ENCODE results near the gene RAB7A. TPM values are rescaled to one million over a fixed set of nuclear protein-coding genes. Genes with fewer than 3 reads are reported as not detected.

RAB7A gene
- total RNA-seq, 2 experiments from 2014 or later, result 297 to 534 TPM

- ATAC-seq (no peak), DNase-seq (no peak)
- Mint-ChIP-seq H3K36me3 (ENCODE audit: low read depth) (no peaks in the 10 kb centered on the region), H3K4me3 (no peak overlapping the region), H3K4me1 (peaks cover 20% of the 10 kb centered on the region), H3K27ac (no peak overlapping the region), H3K9me3 (ENCODE audit: low read depth) (no peaks in the 10 kb centered on the region), H3K27me3 (no peaks in the 10 kb centered on the region)
- ChIA-PET CTCF (interaction anchor here (0.7 kb wide), 1 partner anchor 142 kb away, joined by 3 read pairs; no protein-coding TSS in a partner anchor), POLR2A (no interaction called here)
- intact Hi-C loops (cut with DNase I, micrococcal nuclease), result no loop called here
Measured at GRCh38 chr3:128841926-128842920, 116.2 kb downstream of the RAB7A start.

GRCh38 chr3:128844502-128844901, 118.5 kb downstream of the RAB7A start:
- DNase-seq (no peak), ATAC-seq (no peak)
- no peak overlapping the region for H3K4me3 Mint-ChIP-seq
- intact Hi-C loops (cut with DNase I, micrococcal nuclease), result no loop called here
- H3K27me3 Mint-ChIP-seq, result no peaks in the 10 kb centered on the region
- H3K27ac Mint-ChIP-seq, result no peak overlapping the region
- H3K4me1 Mint-ChIP-seq, result peaks cover 20% of the 10 kb centered on the region
- no peaks in the 10 kb centered on the region for H3K36me3 Mint-ChIP-seq (ENCODE audit: low read depth)
- POLR2A ChIA-PET, result no interaction called here
- CTCF ChIA-PET, result interaction anchor here (0.7 kb wide), 1 partner anchor 127 kb away, joined by 4 read pairs; no protein-coding TSS in a partner anchor
- H3K9me3 Mint-ChIP-seq (ENCODE audit: low read depth), result no peaks in the 10 kb centered on the region

GRCh38 chr3:128845119-128845777, 119.3 kb downstream of the RAB7A start:
- Mint-ChIP-seq H3K36me3 (ENCODE audit: low read depth) (no peaks in the 10 kb centered on the region), H3K9me3 (ENCODE audit: low read depth) (no peaks in the 10 kb centered on the region), H3K27me3 (no peaks in the 10 kb centered on the region), H3K27ac (peak overlapping the region; percentile 95), H3K4me3 (peak overlapping the region; percentile 62), H3K4me1 (peaks cover 20% of the 10 kb centered on the region)
- intact Hi-C loops (cut with DNase I, micrococcal nuclease), result no loop called here
- POLR2A ChIA-PET, result no interaction called here
- no peak for DNase-seq
- ATAC-seq, result no peak
- CTCF ChIA-PET, result interaction anchor here (0.6 to 3.5 kb wide), 20 partner anchors 11 to 316 kb away, joined by 3 to 23 read pairs (median 4); no protein-coding TSS in a partner anchor

GRCh38 chr3:128845778-128846485, 119.9 kb downstream of the RAB7A start:
- CTCF ChIA-PET, result interaction anchor here (0.6 to 3.5 kb wide), 23 partner anchors 10 to 341 kb away, joined by 3 to 23 read pairs (median 4); no protein-coding TSS in a partner anchor
- intact Hi-C loops (cut with DNase I, micrococcal nuclease), result loop anchor here (1.0 to 2.0 kb wide), 5 partner anchors 33 to 229 kb away; partner anchors contain the start of genes ACAD9 (in 1 of the 2) and RPN1 (in 1 of the 2)
- ATAC-seq, result peak; percentile 84

GRCh38 chr3:128846486-128846891, 120.5 kb downstream of the RAB7A start:
- no peaks in the 10 kb centered on the region for H3K27me3 Mint-ChIP-seq
- peak overlapping the region; percentile 95 for H3K27ac Mint-ChIP-seq
- peak; percentile 61 for DNase-seq
- CTCF ChIA-PET, result interaction anchor here (0.6 to 3.5 kb wide), 17 partner anchors 10 to 340 kb away, joined by 3 to 23 read pairs (median 4); no protein-coding TSS in a partner anchor
- ATAC-seq, result peak; percentile 40
- H3K36me3 Mint-ChIP-seq (ENCODE audit: low read depth), result no peaks in the 10 kb centered on the region
- H3K4me1 Mint-ChIP-seq, result peaks cover 20% of the 10 kb centered on the region
- intact Hi-C loops (cut with DNase I, micrococcal nuclease), result loop anchor here (1.0 to 2.0 kb wide), 5 partner anchors 33 to 229 kb away; partner anchors contain the start of genes ACAD9 (in 1 of the 2) and RPN1 (in 1 of the 2)
- POLR2A ChIA-PET, result no interaction called here
- H3K9me3 Mint-ChIP-seq (ENCODE audit: low read depth), result no peaks in the 10 kb centered on the region
- peak overlapping the region; percentile 62 for H3K4me3 Mint-ChIP-seq

More at GRCh38 chr3:128845778-128846485, 119.9 kb downstream of the RAB7A start:
- Mint-ChIP-seq H3K27me3 (no peaks in the 10 kb centered on the region), H3K9me3 (ENCODE audit: low read depth) (no peaks in the 10 kb centered on the region), H3K36me3 (ENCODE audit: low read depth) (no peaks in the 10 kb centered on the region), H3K27ac (peak overlapping the region; percentile 95), H3K4me3 (peak overlapping the region; percentile 62), H3K4me1 (peaks cover 20% of the 10 kb centered on the region)
- peak; percentile 93 for DNase-seq
- POLR2A ChIA-PET, result no interaction called here

GRCh38 chr3:128847666-128848370, 121.8 kb downstream of the RAB7A start:
- Mint-ChIP-seq H3K4me1 (peaks cover 20% of the 10 kb centered on the region), H3K27ac (no peak overlapping the region), H3K4me3 (no peak overlapping the region), H3K27me3 (no peaks in the 10 kb centered on the region), H3K36me3 (ENCODE audit: low read depth) (no peaks in the 10 kb centered on the region), H3K9me3 (ENCODE audit: low read depth) (no peaks in the 10 kb centered on the region)
- CTCF ChIA-PET, result interaction anchor here (0.6 to 3.5 kb wide), 6 partner anchors 28 to 234 kb away, joined by 3 to 23 read pairs (median 4); no protein-coding TSS in a partner anchor
- DNase-seq (no peak), ATAC-seq (no peak)
- POLR2A ChIA-PET, result no interaction called here
- intact Hi-C loops (cut with DNase I, micrococcal nuclease), result loop anchor here (2.0 kb wide), 1 partner anchor 63 kb away; no protein-coding TSS in a partner anchor

- no peak overlapping the region for H3K4me3 Mint-ChIP-seq
- ChIA-PET CTCF (interaction anchor here (0.9 to 3.4 kb wide), 2 partner anchors 32 to 235 kb away, joined by 3 to 11 read pairs; no protein-coding TSS in a partner anchor), POLR2A (no interaction called here)
- H3K27me3 Mint-ChIP-seq, result no peaks in the 10 kb centered on the region
- DNase-seq, result no peak
- H3K27ac Mint-ChIP-seq, result no peak overlapping the region
- intact Hi-C loops (cut with DNase I, micrococcal nuclease), result no loop called here
- ATAC-seq, result no peak
- no peaks in the 10 kb centered on the region for H3K36me3 Mint-ChIP-seq (ENCODE audit: low read depth)
- no peaks in the 10 kb centered on the region for H3K9me3 Mint-ChIP-seq (ENCODE audit: low read depth)
- H3K4me1 Mint-ChIP-seq, result peaks cover 20% of the 10 kb centered on the region
Measured at GRCh38 chr3:128848936-128849335, 123.0 kb downstream of the RAB7A start.

GRCh38 chr3:128849911-128850455, 124.0 kb downstream of the RAB7A start:
- DNase-seq (peak; percentile 24), ATAC-seq (no peak)
- peaks cover 8% of the 10 kb centered on the region for H3K9me3 Mint-ChIP-seq (ENCODE audit: low read depth)
- CTCF ChIA-PET, result no interaction called here
- peaks cover 18% of the 10 kb centered on the region for H3K4me1 Mint-ChIP-seq
- no peaks in the 10 kb centered on the region for H3K36me3 Mint-ChIP-seq (ENCODE audit: low read depth)
- no peak overlapping the region for H3K27ac Mint-ChIP-seq
- no peak overlapping the region for H3K4me3 Mint-ChIP-seq
- intact Hi-C loops (cut with DNase I, micrococcal nuclease), result loop anchor here in 1 of 2 experiments (10.0 kb wide), 1 partner anchor 325 kb away; no protein-coding TSS in a partner anchor
- H3K27me3 Mint-ChIP-seq, result no peaks in the 10 kb centered on the region
- POLR2A ChIA-PET, result no interaction called here

- Mint-ChIP-seq H3K27ac (no peak overlapping the region), H3K4me1 (peaks cover 13% of the 10 kb centered on the region), H3K9me3 (ENCODE audit: low read depth) (peaks cover 12% of the 10 kb centered on the region), H3K36me3 (ENCODE audit: low read depth) (no peaks in the 10 kb centered on the region), H3K4me3 (no peak overlapping the region), H3K27me3 (no peaks in the 10 kb centered on the region)
- ChIA-PET POLR2A (no interaction called here), CTCF (no interaction called here)
- no peak for DNase-seq
- no peak for ATAC-seq
- intact Hi-C loops (cut with DNase I, micrococcal nuclease), result loop anchor here in 1 of 2 experiments (10.0 kb wide), 1 partner anchor 326 kb away; no protein-coding TSS in a partner anchor
Measured at GRCh38 chr3:128850544-128850943, 124.6 kb downstream of the RAB7A start.

- DNase-seq (no peak), ATAC-seq (no peak)
- Mint-ChIP-seq H3K4me3 (no peak overlapping the region), H3K4me1 (peaks cover 5% of the 10 kb centered on the region), H3K27ac (no peak overlapping the region), H3K9me3 (ENCODE audit: low read depth) (peaks cover 14% of the 10 kb centered on the region), H3K36me3 (ENCODE audit: low read depth) (no peaks in the 10 kb centered on the region), H3K27me3 (no peaks in the 10 kb centered on the region)
- POLR2A ChIA-PET, result no interaction called here
- intact Hi-C loops (cut with DNase I, micrococcal nuclease), result loop anchor here in 1 of 2 experiments (10.0 kb wide), 1 partner anchor 327 kb away; no protein-coding TSS in a partner anchor
- CTCF ChIA-PET, result interaction anchor here (2.4 kb wide), 1 partner anchor 171 kb away, joined by 8 read pairs; no protein-coding TSS in a partner anchor
Measured at GRCh38 chr3:128851601-128852000, 125.6 kb downstream of the RAB7A start.
